IMR-90 (cell line): ENCODE data around the gene FBXO15. TPM values are rescaled to one million over a fixed set of nuclear protein-coding genes. Genes with fewer than 3 reads are reported as not detected.

Experiments used
- ATAC-seq: fragments of 200-7000 bp; cut with Tn5 transposase; 2 replicates; pipeline ENCODE4 v1.9.1; 2020; ENCODE audit warnings: low read depth, mild to moderate bottlenecking, moderate library complexity
- BruUV-seq: library from RNA; stranded (reverse); fragments of 400-500 nt; replicated peaks from 2 replicates; lab custom pipeline; 2021; lab: Mats Ljungman, UMichigan
- CTCF ChIA-PET: fragments of 300-600 bp; formaldehyde crosslinking; extraction: SDS; loops from one replicate; lab custom pipeline; 2021; ENCODE audit warnings: antibody characterized with exemption; lab: Yijun Ruan, JAX
- POLR2A ChIA-PET: fragments of 300-600 bp; sonication (Branson Sonifier 250); formaldehyde crosslinking; loops from one replicate; lab custom pipeline; 2022; ENCODE audit warnings: antibody characterized with exemption; ENCODE audit not compliant: unreplicated experiment; lab: Charles Lee
- DNase-seq: peaks from one replicate; pipeline ENCODE4 v3.0.0; 2013
- H2AFZ ChIP-seq: replicated peaks from 2 replicates; pipeline ENCODE3; 2013; ENCODE audit warnings: low read length, mild to moderate bottlenecking; ENCODE audit not compliant: poor library complexity
- H2AK5ac ChIP-seq: 2 replicates; pipeline ENCODE4 v1.6.1; 2013; ENCODE audit warnings: low read depth, low read length, inconsistent platforms
- H2AK9ac ChIP-seq: replicated peaks from 2 replicates; pipeline ENCODE3; 2013; ENCODE audit warnings: mild to moderate bottlenecking, low read depth, low read length, moderate library complexity; ENCODE audit not compliant: poor library complexity
- H2BK120ac ChIP-seq: 2 replicates; pipeline ENCODE4 v1.6.1; 2013; ENCODE audit warnings: low read depth, low read length, inconsistent platforms
- H2BK15ac ChIP-seq: 3 replicates; pipeline ENCODE4 v1.6.1; 2013; ENCODE audit warnings: low read depth, low read length, inconsistent platforms
- H2BK20ac ChIP-seq: 2 replicates; pipeline ENCODE4 v1.6.1; 2013; ENCODE audit warnings: low read depth, mild to moderate bottlenecking, inconsistent platforms, low read length, moderate library complexity
- H2BK5ac ChIP-seq: 2 replicates; pipeline ENCODE4 v1.6.1; 2013; ENCODE audit warnings: mild to moderate bottlenecking, low read depth, low read length, inconsistent platforms; ENCODE audit not compliant: poor library complexity, severe bottlenecking
- H3K14ac ChIP-seq: replicated peaks from 2 replicates; pipeline ENCODE4 v1.6.1; 2013; ENCODE audit warnings: low read depth, low read length, inconsistent platforms
- H3K18ac ChIP-seq: 2 replicates; pipeline ENCODE4 v1.6.1; 2013; ENCODE audit warnings: low read depth, low read length, control low read depth
- H3K23ac ChIP-seq: 2 replicates; pipeline ENCODE4 v1.6.1; 2013; ENCODE audit warnings: low read depth, low read length, inconsistent platforms
- H3K27ac ChIP-seq: 2 replicates; pipeline ENCODE4 v1.5.1; 2013; ENCODE audit warnings: mild to moderate bottlenecking, control low read depth, low read length; ENCODE audit not compliant: insufficient read depth
- H3K27me3 ChIP-seq: 2 replicates; pipeline ENCODE4 v1.6.1; 2013; ENCODE audit warnings: low read length; ENCODE audit not compliant: control insufficient read depth, insufficient read depth
- H3K36me3 ChIP-seq: 2 replicates; pipeline ENCODE4 v1.6.1; 2013; ENCODE audit warnings: low read length, mixed read lengths; ENCODE audit not compliant: control insufficient read depth, insufficient read depth
- H3K4ac ChIP-seq: 2 replicates; pipeline ENCODE4 v1.6.1; 2013; ENCODE audit warnings: low read depth, low read length, inconsistent platforms
- H3K4me1 ChIP-seq: 2 replicates; pipeline ENCODE4 v1.6.1; 2013; ENCODE audit warnings: low read length, mixed read lengths; ENCODE audit not compliant: control insufficient read depth, insufficient read depth
- H3K4me2 ChIP-seq: 2 replicates; pipeline ENCODE4 v1.6.1; 2013; ENCODE audit warnings: low read depth, mild to moderate bottlenecking, control low read depth, low read length, moderate library complexity
- H3K4me3 ChIP-seq: 2 replicates; pipeline ENCODE4 v1.5.1; 2013; ENCODE audit warnings: low read depth, mild to moderate bottlenecking, control low read depth, low read length, moderate library complexity; ENCODE audit not compliant: insufficient read depth
- H3K56ac ChIP-seq: 2 replicates; pipeline ENCODE4 v1.6.1; 2013; ENCODE audit warnings: low read length, inconsistent platforms; ENCODE audit not compliant: insufficient read depth; ENCODE audit errors: extremely low read depth
- H3K79me1 ChIP-seq, 2 experiments: 2 replicates each; pipeline ENCODE4 v1.6.1; 2013; ENCODE audit warnings: low read length in 2 of 2, inconsistent platforms in 1 of 2, low read depth in 1 of 2
- H3K9ac ChIP-seq: 2 replicates; pipeline ENCODE4 v1.6.1; 2013; ENCODE audit warnings: low read depth, low read length, control low read depth
- H3K9me1 ChIP-seq: 2 replicates; pipeline ENCODE4 v1.6.1; 2013; ENCODE audit warnings: low read length, inconsistent platforms; ENCODE audit not compliant: insufficient read depth
- H3K9me3 ChIP-seq: 2 replicates; pipeline ENCODE4 v1.6.1; 2013; ENCODE audit warnings: low read length; ENCODE audit not compliant: control insufficient read depth, insufficient read depth
- H4K20me1 ChIP-seq: 2 replicates; pipeline ENCODE4 v1.6.1; 2013; ENCODE audit warnings: low read length, inconsistent platforms; ENCODE audit not compliant: insufficient read depth
- H4K5ac ChIP-seq: 2 replicates; pipeline ENCODE4 v1.6.1; 2013; ENCODE audit warnings: mild to moderate bottlenecking, low read depth, low read length, control low read depth
- H4K8ac ChIP-seq, 2 experiments: 2 replicates each; pipeline ENCODE4 v1.6.1; 2013; ENCODE audit warnings: low read depth in 2 of 2, low read length in 2 of 2, control low read depth in 1 of 2, inconsistent platforms in 1 of 2
- H4K91ac ChIP-seq: 2 replicates; pipeline ENCODE4 v1.6.1; 2013; ENCODE audit warnings: low read depth, low read length, inconsistent platforms; ENCODE audit not compliant: insufficient read depth
- RCOR1 ChIP-seq: IDR thresholded peaks from 2 replicates; pipeline ENCODE4 v1.6.1; 2012; ENCODE audit warnings: mild to moderate bottlenecking, low read length, improper control_type of control experiment; ENCODE audit not compliant: insufficient replicate concordance
- RFX5 ChIP-seq: IDR thresholded peaks from 2 replicates; pipeline ENCODE4 v1.8.0; 2012; ENCODE audit warnings: low read depth, mild to moderate bottlenecking, low read length, moderate library complexity
- WGBS, 2 experiments: methylation state at CpG; one replicate each; pipeline versions ENCODE4 v1.1.5 to v1.1.7; 2013; ENCODE audit warnings: missing lambda C conversion rate in 2 of 2; ENCODE audit not compliant: insufficient read length in 1 of 2; ENCODE audit errors: extremely low coverage in 2 of 2; 5-methylcytosine and 5-hydroxymethylcytosine counted together
- dilution Hi-C: fragments of 300-500 bp; cut with HindIII; formaldehyde crosslinking; loops from one replicate; pipeline ENCODE4 v1.14.3; 2018; ENCODE audit warnings: low sequenced_read_pairs; ENCODE audit not compliant: unreplicated experiment
- in situ Hi-C: fragments of 300-500 bp; cut with MboI; formaldehyde crosslinking; loops from 3 replicates; pipeline ENCODE4 v1.14.3; 2019; ENCODE audit warnings: low sequenced_read_pairs, inconsistent platforms, mixed read lengths
- intact Hi-C: fragments of 100-400 bp; cut with micrococcal nuclease; formaldehyde crosslinking; loops from 2 replicates; pipeline ENCODE4 v1.10.0; 2022
- polyA plus RNA-seq, 3 experiments: library from polyadenylated mRNA; depleted of rRNA; stranded (reverse); fragments of >200 nt; gene quantifications; 2 replicates each; pipeline ENCODE4 v1.2.3, GENCODE V29; 2012; ENCODE audit warnings: low replicate concordance in 1 of 3
- total RNA-seq: library from RNA; depleted of rRNA; stranded (reverse); fragments of >200 nt; gene quantifications from 2 replicates; pipeline ENCODE4 v1.2.3, GENCODE V29; 2012

Gene FBXO15
- total and polyA plus RNA-seq, 2 of the 4 experiments (the other 2 are of a cell fraction): 0.90 to 2.0 TPM

GRCh38 chr18:74068296-74068695, 79.3 kb downstream of the FBXO15 start:
- no peak overlapping the region for H4K91ac ChIP-seq
- no peak overlapping the region for H3K4ac ChIP-seq
- in situ Hi-C loops (no loop called here), intact Hi-C loops (no loop called here), dilution Hi-C loops (no loop called here)
- CTCF ChIA-PET: interaction anchor here (0.6 kb wide), 1 partner anchor 840 kb away, joined by 3 read pairs; no protein-coding TSS in a partner anchor
- DNase-seq (no peak), ATAC-seq (no peak)
- POLR2A ChIA-PET: no interaction called here
- H2BK15ac ChIP-seq: no peak overlapping the region
- H2AK5ac ChIP-seq: no peak overlapping the region
- H3K4me1 ChIP-seq: no peaks in the 10 kb centered on the region
- H4K20me1 ChIP-seq: no peaks in the 10 kb centered on the region
- H3K27ac ChIP-seq: no peak overlapping the region
- H3K27me3 ChIP-seq: peaks cover 23% of the 10 kb centered on the region
- H3K56ac ChIP-seq: no peak overlapping the region
- no peak overlapping the region for H2AK9ac ChIP-seq
- H4K5ac ChIP-seq: no peak overlapping the region
- no peak overlapping the region for H2BK20ac ChIP-seq
- no peak overlapping the region for H2BK120ac ChIP-seq
- H3K23ac ChIP-seq: no peak overlapping the region
- no peak overlapping the region for H3K18ac ChIP-seq
- no peak overlapping the region for H3K9ac ChIP-seq
- no peak overlapping the region for H4K8ac ChIP-seq
- TF ChIP-seq RFX5: no peak
- no peak for TF ChIP-seq RCOR1
- no peaks in the 10 kb centered on the region for H3K9me1 ChIP-seq
- no peaks in the 10 kb centered on the region for H3K9me3 ChIP-seq
- no TSS peak for BruUV-seq
- no peak overlapping the region for H3K4me2 ChIP-seq
- no peak overlapping the region for H2BK5ac ChIP-seq
- no CpG with 5 or more reads among the region's 3 CpGs for WGBS, 2 experiments
- H3K79me1 ChIP-seq: no peaks in the 10 kb centered on the region
- no peak overlapping the region for H3K14ac ChIP-seq
- no peaks in the 10 kb centered on the region for H3K36me3 ChIP-seq
- H3K4me3 ChIP-seq: no peak overlapping the region
- no peak overlapping the region for H2AFZ ChIP-seq
